ENCODE measurements around the gene SLC7A14.

GRCh38 chr3:170539897-170540296 is 46.0 kb downstream of the SLC7A14 start:
- TF ChIP-seq CTCF (IDR thresholded peaks at IDR 0.05) (no peak), POLR2A (IDR thresholded peaks at IDR 0.05) (no peak), EP300 (IDR thresholded peaks at IDR 0.05) (no peak)

All from tibial nerve (tissue), 4 donors.